ENCODE measurements around the gene DOCK6.

DOCK6 gene

DNA sequence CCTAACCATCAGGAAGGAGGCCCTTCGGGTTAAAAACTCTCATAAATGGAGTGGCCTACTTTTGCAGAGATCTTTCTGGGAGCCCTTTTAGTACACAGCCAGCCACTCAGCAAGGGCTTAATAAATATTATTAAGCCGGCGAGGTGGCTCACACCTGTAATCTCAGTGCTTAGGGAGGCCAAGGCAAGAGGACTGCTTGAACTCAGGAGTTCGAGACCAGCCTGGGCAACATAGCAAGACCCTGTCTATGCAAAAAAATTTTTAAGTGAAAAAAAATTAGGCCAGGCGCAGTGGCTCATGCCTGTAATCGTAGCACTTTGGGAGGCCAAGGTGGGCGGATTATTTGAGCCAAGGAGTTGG is 64.2 kb downstream of the DOCK6 start:
- TF ChIP-seq REST (IDR thresholded peaks at IDR 0.05; ENCODE audit: insufficient read depth in 1 of 2, low read depth in 2 of 2, low read length in 2 of 2) (no peak), FOXP2 (optimal IDR thresholded peaks at IDR 0.05; ENCODE audit: borderline replicate concordance, extremely low read depth, extremely low read length, insufficient read depth) (no peak), SIN3A (IDR thresholded peaks at IDR 0.05; ENCODE audit: borderline replicate concordance, insufficient read depth, low read length) (no peak)

GRCh38 chr19:11197291-11198174 is 64.8 kb downstream of the DOCK6 start, which contains the start of gene KANK2:
KANK2 (minus strand) TSS chr19:11197545; CDS start chr19:11194511, 3,034 bp downstream.
- TF ChIP-seq TAF1 (IDR thresholded peaks at IDR 0.05; ENCODE audit: borderline replicate concordance, insufficient read depth, low read length): no peak
- peak; percentile 89 for TF ChIP-seq FOXP2 (optimal IDR thresholded peaks at IDR 0.05; ENCODE audit: borderline replicate concordance, extremely low read depth, extremely low read length, insufficient read depth)
- TF ChIP-seq POLR2AphosphoS5 (IDR thresholded peaks at IDR 0.05; ENCODE audit: low read depth, low read length): peak; percentile 69
- TF ChIP-seq SIN3A (IDR thresholded peaks at IDR 0.05; ENCODE audit: borderline replicate concordance, insufficient read depth, low read length): no peak
- 0 out of 4 replicates have a peak, but pooled peaks of 1 of the 2 experiments have one; percentile 26 for TF ChIP-seq REST (IDR thresholded peaks at IDR 0.05; ENCODE audit: insufficient read depth in 1 of 2, low read depth in 2 of 2, low read length in 2 of 2)

- TF ChIP-seq FOXP2 (optimal IDR thresholded peaks at IDR 0.05; ENCODE audit: borderline replicate concordance, extremely low read depth, extremely low read length, insufficient read depth): peak; percentile 45
- 0 out of 2 replicates have a peak, but pooled peaks have one; percentile 27 for TF ChIP-seq POLR2AphosphoS5 (IDR thresholded peaks at IDR 0.05; ENCODE audit: low read depth, low read length)
- TF ChIP-seq SIN3A (IDR thresholded peaks at IDR 0.05; ENCODE audit: borderline replicate concordance, insufficient read depth, low read length): 0 out of 2 replicates have a peak, but pooled peaks have one; percentile 17
- TF ChIP-seq REST (IDR thresholded peaks at IDR 0.05; ENCODE audit: insufficient read depth in 1 of 2, low read depth in 2 of 2, low read length in 2 of 2): no peak
- TF ChIP-seq TAF1 (IDR thresholded peaks at IDR 0.05; ENCODE audit: borderline replicate concordance, insufficient read depth, low read length): no peak
Measured at GRCh38 chr19:11196406-11197287, 65.7 kb downstream of the DOCK6 start.

DNA sequence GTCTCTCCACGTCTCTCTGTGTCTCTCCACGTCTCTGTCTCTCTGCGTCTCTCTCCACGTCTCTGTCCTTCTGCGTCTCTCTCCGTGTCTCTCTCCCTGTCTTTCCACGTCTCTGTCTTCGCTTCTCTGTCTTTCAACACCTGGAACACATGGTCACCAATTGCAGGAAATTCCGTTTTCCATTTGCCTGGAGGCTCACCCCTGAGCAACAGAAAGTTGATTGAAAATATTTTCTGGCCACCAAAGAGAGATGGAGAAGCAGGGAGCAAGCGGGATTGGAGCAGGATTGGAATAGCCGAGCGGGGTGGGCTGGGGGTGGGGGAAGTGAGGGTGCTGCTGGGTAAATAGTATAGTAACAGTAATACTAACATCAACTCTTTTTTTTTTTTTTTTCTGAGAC is 66.6 kb downstream of the DOCK6 start:
- no peak for TF ChIP-seq POLR2AphosphoS5 (IDR thresholded peaks at IDR 0.05; ENCODE audit: low read depth, low read length)
- TF ChIP-seq REST (IDR thresholded peaks at IDR 0.05; ENCODE audit: insufficient read depth in 1 of 2, low read depth in 2 of 2, low read length in 2 of 2): no peak
- TF ChIP-seq SIN3A (IDR thresholded peaks at IDR 0.05; ENCODE audit: borderline replicate concordance, insufficient read depth, low read length): no peak
- no peak for TF ChIP-seq TAF1 (IDR thresholded peaks at IDR 0.05; ENCODE audit: borderline replicate concordance, insufficient read depth, low read length)
- no peak for TF ChIP-seq FOXP2 (optimal IDR thresholded peaks at IDR 0.05; ENCODE audit: borderline replicate concordance, extremely low read depth, extremely low read length, insufficient read depth)
